Left forelimb (tissue), 1 donor: ENCODE data around the gene KRT36.

Source experiments
- DNase-seq: peaks from one replicate; pipeline ENCODE4 v3.0.0-alpha.2; 2018; ENCODE audit warnings: low spot score

The KRT36 gene

GRCh38 chr17:41521574-41522261 lies 32.0 kb upstream of the KRT36 start:
- DNase-seq, result no peak

DNA sequence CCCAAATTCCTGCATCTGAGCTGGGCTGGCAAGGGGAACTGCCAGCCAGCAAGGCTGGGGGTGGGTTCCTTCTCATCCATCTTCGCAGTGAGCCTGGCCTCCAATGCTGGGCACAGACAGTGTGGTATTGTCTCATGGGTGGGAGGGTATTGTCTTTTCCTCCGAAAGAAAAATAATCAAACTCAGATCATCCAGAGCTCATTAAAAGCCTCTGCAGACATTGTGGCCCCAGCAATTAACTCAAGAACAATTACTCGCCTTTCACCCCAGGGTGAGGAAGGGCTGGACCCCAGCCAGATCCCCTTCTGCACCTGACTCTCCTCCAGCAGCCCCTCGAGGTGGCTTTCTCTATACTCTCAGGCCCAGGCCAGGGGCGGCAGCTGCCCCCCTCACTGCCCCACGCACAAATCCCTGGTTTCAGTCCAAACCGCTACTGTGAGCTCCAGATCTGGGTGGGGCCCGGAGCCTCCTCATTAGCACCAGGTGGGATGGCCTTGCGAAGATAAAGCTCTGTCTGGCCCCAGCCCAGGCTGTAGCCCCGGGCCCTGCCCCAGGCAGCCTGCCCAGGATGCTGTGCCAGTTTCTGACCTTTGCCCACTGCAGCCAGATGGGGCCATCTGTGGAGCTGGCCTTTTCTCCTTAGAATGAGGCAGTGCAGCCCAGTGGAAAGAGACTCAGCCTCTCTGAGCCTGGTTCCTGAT lies 31.3 kb upstream of the KRT36 start:
- no peak for DNase-seq

- no peak for DNase-seq
These were observed 30.0 kb upstream of the KRT36 start for GRCh38 chr17:41519501-41520224.

DNA sequence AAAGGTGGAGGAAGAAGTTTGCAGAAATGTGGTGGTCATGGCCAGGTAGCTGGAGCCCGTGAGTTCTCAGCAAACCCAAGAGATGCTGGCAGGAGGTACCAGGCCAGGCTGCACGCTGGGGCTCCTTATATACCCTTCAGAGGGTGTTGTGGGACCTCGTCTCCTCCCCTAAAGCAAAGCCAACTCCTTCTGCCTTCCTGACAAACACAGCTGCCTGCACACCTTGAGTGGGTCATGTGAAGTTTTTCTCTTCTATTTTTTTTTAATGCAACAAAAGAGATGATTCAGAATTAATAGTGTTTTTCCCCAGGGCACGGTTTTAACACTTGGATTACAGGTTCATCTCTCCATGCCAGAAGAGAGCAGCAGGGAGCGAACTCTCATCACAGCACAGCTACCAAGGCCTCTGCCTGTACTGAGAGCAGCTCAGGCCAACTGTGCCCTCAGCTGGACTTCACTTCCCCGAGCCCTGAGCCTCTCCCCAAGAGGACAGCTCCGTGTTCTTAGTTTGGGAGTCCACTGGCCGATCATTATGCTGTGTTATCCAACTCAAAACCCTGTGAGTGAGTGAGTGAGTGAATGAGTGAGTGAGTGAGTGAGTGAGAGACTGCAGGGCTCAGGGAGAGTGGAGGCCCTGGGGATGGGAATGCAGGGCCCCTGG lies 29.2 kb upstream of the KRT36 start, which contains the start of gene KRT15:
Gene KRT15 (minus strand): TSS at position 102 of the 661 bp plus-strand sequence. CDS start 63 bp downstream, at position 39.
- DNase-seq, result no peak

DNA sequence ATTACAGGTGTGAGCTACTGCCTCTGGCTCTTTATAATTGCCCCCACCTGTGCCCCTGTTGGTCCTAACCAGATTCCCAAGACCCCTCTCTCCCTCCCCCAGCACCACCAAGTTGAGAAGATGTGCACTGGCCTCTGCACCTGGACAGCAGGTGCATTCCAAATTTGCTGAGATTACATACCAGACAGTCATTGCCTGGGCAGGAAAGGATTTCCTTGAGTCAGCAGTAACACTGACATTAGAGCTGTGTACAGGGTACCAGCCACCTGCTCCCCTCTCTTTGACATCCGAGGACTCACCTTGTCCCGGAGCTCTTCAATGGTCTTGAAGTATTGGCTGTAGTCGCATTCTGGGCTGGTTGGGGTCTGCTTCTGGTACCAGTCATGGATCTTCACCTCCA lies 28.3 kb upstream of the KRT36 start:
- no peak for DNase-seq

DNA sequence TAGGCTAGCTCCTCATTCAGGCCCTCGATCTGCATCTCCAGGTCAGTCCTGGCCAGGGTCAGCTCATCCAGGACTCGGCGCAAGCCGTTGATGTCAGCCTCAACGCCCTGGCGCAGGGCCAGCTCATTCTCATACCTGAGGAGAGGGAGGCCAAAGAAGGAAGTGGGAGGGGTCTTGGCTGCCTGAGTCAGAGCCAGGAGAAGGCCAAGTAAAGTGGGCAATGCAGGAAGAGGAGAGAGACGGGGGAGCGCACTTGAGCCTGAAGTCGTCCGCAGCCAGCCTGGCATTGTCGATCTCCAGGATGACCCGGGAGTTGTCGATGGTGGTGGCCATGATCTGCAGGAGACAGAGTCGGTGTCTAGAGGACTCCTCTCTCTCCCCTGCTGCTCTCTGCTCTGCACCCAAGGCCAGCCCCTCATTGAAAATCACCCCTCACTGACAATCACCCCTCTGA lies 27.1 kb upstream of the KRT36 start:
- no peak for DNase-seq

- DNase-seq, result no peak
These were observed 26.6 kb upstream of the KRT36 start for GRCh38 chr17:41516147-41516829.

DNA sequence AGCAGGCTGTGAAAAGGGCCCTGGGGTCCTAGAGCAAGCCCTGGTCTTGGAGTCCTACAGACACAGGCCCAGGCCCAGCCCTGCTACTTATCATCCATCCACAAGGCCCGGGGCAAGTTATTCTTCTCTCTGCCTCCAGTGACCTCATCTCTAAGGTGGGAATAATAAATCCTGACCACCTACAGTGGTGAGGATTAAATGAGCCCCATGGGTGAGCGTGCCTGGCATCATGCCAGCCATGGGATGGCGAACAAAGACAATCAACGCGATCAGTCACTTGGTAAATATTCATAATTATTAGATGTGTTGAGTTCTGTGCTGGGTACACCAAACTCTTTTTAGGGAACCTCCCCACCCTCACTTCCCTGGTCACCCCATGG lies 23.4 kb upstream of the KRT36 start:
- DNase-seq, result no peak

- DNase-seq, result no peak
These were observed 22.9 kb upstream of the KRT36 start for GRCh38 chr17:41512546-41513167.

DNA sequence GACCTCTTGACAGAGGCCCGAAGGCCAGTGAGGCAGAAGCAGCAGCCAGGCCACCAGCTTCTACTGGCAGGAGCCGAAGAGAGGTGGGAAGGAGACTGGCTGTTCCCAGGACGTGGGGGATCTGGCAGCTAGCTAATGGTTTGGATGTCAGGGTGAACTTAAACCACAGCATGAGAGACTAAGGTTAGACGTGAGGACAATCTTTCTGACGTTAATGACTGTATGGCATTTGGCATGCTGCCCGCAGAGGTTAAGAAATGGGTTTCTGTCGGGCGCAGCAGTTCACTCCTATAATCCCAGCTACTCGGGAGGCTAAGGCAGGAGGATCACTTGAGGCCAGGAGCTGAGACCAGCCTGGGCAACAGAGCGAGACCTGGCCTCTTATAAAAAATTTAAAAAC lies 22.0 kb upstream of the KRT36 start:
- DNase-seq, result no peak

GRCh38 chr17:41511116-41511515 lies 21.4 kb upstream of the KRT36 start:
- no peak for DNase-seq

DNA sequence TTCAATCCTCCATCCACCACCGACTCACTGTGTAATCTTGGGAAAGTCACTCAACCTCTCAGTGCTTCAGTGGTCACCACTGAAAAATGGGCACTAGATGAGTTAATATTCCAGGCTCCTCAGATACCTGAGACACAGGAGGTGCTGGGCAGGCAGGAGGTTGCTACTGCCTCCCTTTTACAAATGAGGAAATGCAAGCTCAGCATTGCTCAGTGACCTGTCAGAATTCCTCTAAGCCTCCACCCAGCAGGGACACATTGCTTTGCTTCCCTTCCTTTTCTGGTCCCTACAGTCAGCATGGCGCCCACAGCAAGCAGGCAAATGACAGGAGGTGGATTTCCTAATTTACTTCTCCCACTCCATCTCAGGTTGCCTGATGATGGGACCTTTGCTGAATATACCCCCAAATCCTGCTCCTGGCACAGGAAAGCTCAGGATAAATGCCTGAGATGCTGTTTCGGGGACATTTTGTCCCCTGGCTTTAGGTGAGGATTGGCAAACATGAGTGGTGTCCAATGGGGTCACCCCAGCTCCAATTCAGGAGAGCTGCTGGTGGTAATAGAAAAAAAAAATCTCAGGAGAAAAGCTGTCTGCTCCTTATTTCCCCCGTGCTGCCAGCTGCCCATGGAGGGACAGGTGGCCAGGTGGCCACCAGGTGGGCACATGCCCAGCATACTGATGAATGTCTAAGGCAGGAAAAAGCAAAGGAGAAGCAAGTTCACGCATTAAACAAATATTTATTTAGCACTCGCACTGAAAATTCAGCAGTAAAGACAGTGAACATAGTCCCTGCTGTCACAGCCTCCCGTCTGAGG lies 20.7 kb upstream of the KRT36 start:
- DNase-seq, result no peak

DNA sequence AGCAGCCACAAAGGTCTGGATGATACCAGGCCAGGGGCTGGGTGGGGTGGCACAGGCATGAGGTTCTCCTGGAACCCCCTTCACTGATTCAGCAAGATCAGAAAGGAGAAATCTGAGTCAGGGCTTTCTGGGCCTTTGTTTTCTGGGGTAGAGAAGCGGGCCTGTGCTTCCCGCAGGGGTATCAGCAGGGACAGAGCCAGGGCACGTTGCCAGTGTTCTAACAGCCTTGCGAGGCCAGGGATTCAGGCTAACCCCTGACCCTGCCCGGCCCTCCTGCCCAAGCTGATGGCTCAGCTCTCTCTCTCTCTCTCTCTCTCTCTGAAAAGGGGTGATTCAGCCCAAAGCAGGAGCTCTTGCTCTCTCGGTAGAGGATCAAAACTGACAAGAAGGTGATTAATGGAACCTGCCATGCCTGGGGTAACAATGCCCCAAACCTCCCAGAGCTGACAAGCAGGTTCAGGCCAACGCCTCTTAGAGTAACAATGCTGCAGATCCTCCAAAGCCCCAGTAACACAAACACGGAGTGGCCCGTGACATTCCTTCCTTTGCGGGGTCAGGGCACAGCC lies 17.7 kb upstream of the KRT36 start:
- DNase-seq, result no peak

GRCh38 chr17:41505809-41506767 lies 16.4 kb upstream of the KRT36 start:
- no peak for DNase-seq

DNA sequence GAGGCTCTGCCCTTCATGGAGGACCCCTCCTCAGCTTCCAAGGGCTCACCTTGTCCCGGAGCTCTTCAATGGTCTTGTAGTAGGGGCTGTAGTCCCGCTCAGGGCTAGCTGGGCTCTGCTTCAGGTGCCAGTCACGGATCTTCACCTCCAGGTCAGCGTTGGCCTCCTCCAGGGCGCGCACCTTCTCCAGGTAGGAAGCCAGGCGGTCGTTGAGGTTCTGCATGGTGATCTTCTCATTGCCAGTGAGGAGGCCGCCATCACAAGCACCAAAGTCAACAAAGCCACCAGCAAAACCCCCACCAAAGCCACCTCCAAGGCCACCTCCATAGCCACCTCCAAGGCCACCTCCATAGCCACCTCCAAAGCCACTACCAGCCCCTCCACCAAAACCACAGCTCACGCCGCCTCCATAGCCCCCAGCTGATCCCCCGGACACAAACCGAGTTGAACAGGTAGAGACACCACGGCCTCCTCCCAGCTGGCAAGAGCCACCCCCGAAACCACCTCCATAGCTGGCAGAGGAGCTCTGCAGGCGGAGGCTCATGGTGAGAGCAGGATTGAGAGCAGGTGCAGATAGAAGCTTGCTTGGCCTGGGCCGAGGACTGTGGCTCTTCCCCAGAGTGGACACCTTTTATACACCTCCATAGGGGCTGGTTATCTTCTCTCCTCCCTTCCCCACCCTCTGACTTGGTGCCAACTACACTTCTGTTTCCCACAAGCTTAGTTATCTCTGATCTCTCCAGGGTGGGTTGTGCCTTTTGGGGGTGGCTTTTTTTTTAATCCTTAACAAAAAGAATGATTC lies 15.5 kb upstream of the KRT36 start, which contains the start of gene KRT13:
Gene KRT13 (minus strand): TSS at position 606 of the 802 bp plus-strand sequence. CDS start 62 bp downstream, at position 544.
- no peak for DNase-seq

GRCh38 chr17:41504246-41504977 lies 14.7 kb upstream of the KRT36 start:
- DNase-seq, result no peak

GRCh38 chr17:41503202-41503601 lies 13.5 kb upstream of the KRT36 start:
- DNase-seq, result no peak
